K562 (cell line): ENCODE results near the gene GAMT. TPM values are rescaled to one million over a fixed set of nuclear protein-coding genes. Genes with fewer than 3 reads are reported as not detected.

Experiments
- CCNT2 ChIP-seq: IDR thresholded peaks from 2 replicates; pipeline ENCODE4 v1.6.1; 2011; ENCODE audit warnings: borderline replicate concordance, low read depth, mild to moderate bottlenecking, moderate library complexity, mixed read lengths, low read length; ENCODE audit not compliant: insufficient read length; ENCODE audit errors: extremely low read depth
- ELK3 ChIP-seq: fragments of 450-650 bp; formaldehyde crosslinking; IDR thresholded peaks from 2 replicates; pipeline ENCODE4 v1.4.0; 2020; ENCODE audit warnings: mild to moderate bottlenecking
- ERF ChIP-seq: fragments of 450-650 bp; formaldehyde crosslinking; IDR thresholded peaks from 2 replicates; pipeline ENCODE4 v1.4.0; 2020; ENCODE audit warnings: mild to moderate bottlenecking, mixed read lengths
- GATA2 ChIP-seq: sonication (generic); formaldehyde crosslinking; IDR thresholded peaks from 2 replicates; pipeline ENCODE4 v1.4.0; 2020; ENCODE audit warnings: mild to moderate bottlenecking, missing genetic modification reagents
- GATAD2A ChIP-seq: fragments of 450-650 bp; IDR thresholded peaks from 2 replicates; pipeline ENCODE4 v1.6.1; 2017
- HDGF ChIP-seq: fragments of 450-650 bp; IDR thresholded peaks from 2 replicates; pipeline ENCODE4 v1.6.1; 2016
- KAT7 ChIP-seq: sonication (generic); formaldehyde crosslinking; IDR thresholded peaks from 2 replicates; pipeline ENCODE4 v1.8.0; 2022; ENCODE audit warnings: missing genetic modification reagents, mild to moderate bottlenecking, borderline replicate concordance
- MAZ ChIP-seq, 2 experiments: fragments of 450-650 bp in 1 of 2; sonication (generic) in 1 of 2; formaldehyde crosslinking; IDR thresholded peaks in 1 of 2; conservative IDR thresholded peaks in 1 of 2; 2 replicates each; pipeline versions ENCODE4 v1.4.0 to v1.5.0; 2020; ENCODE audit warnings: mild to moderate bottlenecking in 1 of 2, missing genetic modification reagents in 1 of 2
- RBBP5 ChIP-seq: fragments of 200-600 bp; sonication (generic); IDR thresholded peaks from 2 replicates; pipeline ENCODE4 v1.6.1; 2012; ENCODE audit warnings: borderline replicate concordance, mild to moderate bottlenecking, low read length, control low read depth, inconsistent platforms; ENCODE audit not compliant: insufficient read depth, poor library complexity, severe bottlenecking
- RBM14 ChIP-seq: fragments of 200-400 bp; formaldehyde crosslinking; IDR thresholded peaks from 2 replicates; pipeline ENCODE4 v1.6.1; 2018; ENCODE audit warnings: low read depth, mild to moderate bottlenecking, low read length, moderate library complexity, borderline replicate concordance; ENCODE audit not compliant: insufficient read depth
- RUNX1 ChIP-seq: sonication (generic); IDR thresholded peaks from 2 replicates; pipeline ENCODE4 v1.6.1; 2016; ENCODE audit warnings: antibody characterized with exemption, low read depth
- SP1 ChIP-seq: sonication (generic); formaldehyde crosslinking; IDR thresholded peaks from 2 replicates; pipeline ENCODE4 v1.8.1; 2022; ENCODE audit warnings: mild to moderate bottlenecking, missing genetic modification reagents
- USF1 ChIP-seq: sonication (generic); formaldehyde crosslinking; IDR thresholded peaks from 2 replicates; pipeline ENCODE4 v1.9.0; 2022; ENCODE audit warnings: mild to moderate bottlenecking, missing genetic modification reagents
- ZBTB17 ChIP-seq: fragments of 450-650 bp; formaldehyde crosslinking; IDR thresholded peaks from 2 replicates; pipeline ENCODE4 v1.4.0; 2020; ENCODE audit warnings: mild to moderate bottlenecking
- ZNF274 ChIP-seq: IDR thresholded peaks from 2 replicates; pipeline ENCODE4 v1.6.1; 2011; ENCODE audit warnings: low read depth, mild to moderate bottlenecking, low read length, moderate library complexity, borderline replicate concordance
- ZNF551 ChIP-seq: fragments of 250-450 bp; sonication (Bioruptor Pico); IDR thresholded peaks from 2 replicates; pipeline ENCODE4 v1.5.0; 2021; ENCODE audit warnings: mild to moderate bottlenecking, moderate library complexity
- ZNF586 ChIP-seq: fragments of 450-650 bp; formaldehyde crosslinking; conservative IDR thresholded peaks from 2 replicates; pipeline ENCODE4 v1.4.0; 2020; ENCODE audit warnings: mild to moderate bottlenecking, moderate library complexity
- ZNF766 ChIP-seq: fragments of 200-800 bp; sonication (Bioruptor generic); conservative IDR thresholded peaks from 2 replicates; pipeline ENCODE4 v1.6.1; 2016; ENCODE audit warnings: missing genetic modification characterization, missing compliant biosample characterization
- polyA plus RNA-seq, 8 experiments: library from polyadenylated mRNA; depleted of rRNA in 4 of 8; stranded (reverse) in 5 of 8; unstranded in 3 of 8; fragments of >200 nt; fragmentation: Nextera tagmentation in 2 of 8; fragmentation: Illumina TruSeq in 1 of 8; extraction: Ambion mirVana in 2 of 8; extraction: Trizol in 1 of 8; gene quantifications; 2 replicates each; pipeline versions ENCODE4 v1.2.1 to v1.2.3, GENCODE V29; 2011 to 2014; ENCODE audit warnings: inconsistent platforms in 1 of 8, missing spikeins in 1 of 8
- total RNA-seq, 7 experiments: library from RNA; depleted of rRNA in 6 of 7; stranded (reverse); fragments of >200 nt in 6 of 7; fragmentation: Illumina TruSeq in 2 of 7; extraction: Trizol in 2 of 7; gene quantifications; 2 replicates each; pipeline versions ENCODE4 v1.2.1 to v1.2.3, GENCODE V29; 2011 to 2021; ENCODE audit warnings: low replicate concordance in 1 of 7
- TF ChIP-seq, protein P1 (sequence below): fragments of 450-650 bp; formaldehyde crosslinking; IDR thresholded peaks from 2 replicates; pipeline ENCODE4 v1.4.0; 2022; ENCODE audit warnings: mild to moderate bottlenecking, moderate library complexity
- TF ChIP-seq, protein P2 (sequence below): sonication (generic); formaldehyde crosslinking; IDR thresholded peaks from 2 replicates; pipeline ENCODE4 v1.8.1; 2023; ENCODE audit warnings: mild to moderate bottlenecking, missing genetic modification reagents
- TF ChIP-seq, protein P3 (sequence below): sonication (generic); formaldehyde crosslinking; IDR thresholded peaks from 2 replicates; pipeline ENCODE4 v1.9.0; 2022; ENCODE audit warnings: mild to moderate bottlenecking, missing genetic modification reagents

GAMT gene
- total and polyA plus RNA-seq, 9 of the 15 experiments (the other 6 are each of a cell fraction or from before 2014, with no cell fraction given) = 1.3 to 35.3 (median 27.2) TPM

- no peak for TF ChIP-seq RBM14
- peak; percentile 45; the same call in 1 of the 2 replicates for TF ChIP-seq GATA2 (CRISPR knock-in tag)
- no peak for TF ChIP-seq ZBTB17 (CRISPR knock-in tag)
- no peak for TF ChIP-seq ELK3 (CRISPR knock-in tag)
- 0 out of 2 replicates have a peak, but pooled peaks have one; percentile 34 for TF ChIP-seq USF1 (CRISPR knock-in tag)
- TF ChIP-seq SP1 (CRISPR knock-in tag) = peak; percentile 34; the same call in 1 of the 2 replicates
- 0 out of 2 replicates have a peak, but pooled peaks have one; percentile 25 for TF ChIP-seq ERF (CRISPR knock-in tag)
- TF ChIP-seq GATAD2A = no peak
- TF ChIP-seq MAZ (CRISPR knock-in tag; conservative IDR thresholded peaks at IDR 0.05 in 1 of 2, IDR thresholded peaks at IDR 0.05 in 1 of 2) = no peak; a peak in 1 of 4 replicates
- TF ChIP-seq, protein P1, sequence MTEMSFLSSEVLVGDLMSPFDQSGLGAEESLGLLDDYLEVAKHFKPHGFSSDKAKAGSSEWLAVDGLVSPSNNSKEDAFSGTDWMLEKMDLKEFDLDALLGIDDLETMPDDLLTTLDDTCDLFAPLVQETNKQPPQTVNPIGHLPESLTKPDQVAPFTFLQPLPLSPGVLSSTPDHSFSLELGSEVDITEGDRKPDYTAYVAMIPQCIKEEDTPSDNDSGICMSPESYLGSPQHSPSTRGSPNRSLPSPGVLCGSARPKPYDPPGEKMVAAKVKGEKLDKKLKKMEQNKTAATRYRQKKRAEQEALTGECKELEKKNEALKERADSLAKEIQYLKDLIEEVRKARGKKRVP (CRISPR knock-in tag) = 0 out of 2 replicates have a peak, but pooled peaks have one; percentile 14
- no peak for TF ChIP-seq ZNF551
- TF ChIP-seq ZNF274 = no peak
- TF ChIP-seq, protein P2, sequence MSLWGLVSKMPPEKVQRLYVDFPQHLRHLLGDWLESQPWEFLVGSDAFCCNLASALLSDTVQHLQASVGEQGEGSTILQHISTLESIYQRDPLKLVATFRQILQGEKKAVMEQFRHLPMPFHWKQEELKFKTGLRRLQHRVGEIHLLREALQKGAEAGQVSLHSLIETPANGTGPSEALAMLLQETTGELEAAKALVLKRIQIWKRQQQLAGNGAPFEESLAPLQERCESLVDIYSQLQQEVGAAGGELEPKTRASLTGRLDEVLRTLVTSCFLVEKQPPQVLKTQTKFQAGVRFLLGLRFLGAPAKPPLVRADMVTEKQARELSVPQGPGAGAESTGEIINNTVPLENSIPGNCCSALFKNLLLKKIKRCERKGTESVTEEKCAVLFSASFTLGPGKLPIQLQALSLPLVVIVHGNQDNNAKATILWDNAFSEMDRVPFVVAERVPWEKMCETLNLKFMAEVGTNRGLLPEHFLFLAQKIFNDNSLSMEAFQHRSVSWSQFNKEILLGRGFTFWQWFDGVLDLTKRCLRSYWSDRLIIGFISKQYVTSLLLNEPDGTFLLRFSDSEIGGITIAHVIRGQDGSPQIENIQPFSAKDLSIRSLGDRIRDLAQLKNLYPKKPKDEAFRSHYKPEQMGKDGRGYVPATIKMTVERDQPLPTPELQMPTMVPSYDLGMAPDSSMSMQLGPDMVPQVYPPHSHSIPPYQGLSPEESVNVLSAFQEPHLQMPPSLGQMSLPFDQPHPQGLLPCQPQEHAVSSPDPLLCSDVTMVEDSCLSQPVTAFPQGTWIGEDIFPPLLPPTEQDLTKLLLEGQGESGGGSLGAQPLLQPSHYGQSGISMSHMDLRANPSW (CRISPR knock-in tag) = no peak
- no peak for TF ChIP-seq CCNT2
- TF ChIP-seq, protein P3, sequence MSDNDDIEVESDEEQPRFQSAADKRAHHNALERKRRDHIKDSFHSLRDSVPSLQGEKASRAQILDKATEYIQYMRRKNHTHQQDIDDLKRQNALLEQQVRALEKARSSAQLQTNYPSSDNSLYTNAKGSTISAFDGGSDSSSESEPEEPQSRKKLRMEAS (CRISPR knock-in tag) = peak; percentile 49; the same call in 1 of the 2 replicates
- TF ChIP-seq HDGF = no peak
- TF ChIP-seq RUNX1 = no peak
- no peak for TF ChIP-seq ZNF586 (CRISPR knock-in tag)
- peak; percentile 38 for TF ChIP-seq RBBP5
- TF ChIP-seq KAT7 (CRISPR knock-in tag) = 0 out of 2 replicates have a peak, but pooled peaks have one; percentile 11
- peak; percentile 79 for TF ChIP-seq ZNF766 (CRISPR knock-in tag)
Observed at GRCh38 chr19:1366899-1367870, 34.2 kb downstream of the GAMT start (continued).
